GM21381 (cell line): ENCODE data around the gene SYT7.

Source experiments
- ATAC-seq: cut with Tn5 transposase; IDR thresholded peaks from one replicate; pipeline ENCODE4 v1.9.1; 2021; ENCODE audit warnings: mild to moderate bottlenecking, moderate library complexity; ENCODE audit not compliant: unreplicated experiment

The SYT7 gene

DNA sequence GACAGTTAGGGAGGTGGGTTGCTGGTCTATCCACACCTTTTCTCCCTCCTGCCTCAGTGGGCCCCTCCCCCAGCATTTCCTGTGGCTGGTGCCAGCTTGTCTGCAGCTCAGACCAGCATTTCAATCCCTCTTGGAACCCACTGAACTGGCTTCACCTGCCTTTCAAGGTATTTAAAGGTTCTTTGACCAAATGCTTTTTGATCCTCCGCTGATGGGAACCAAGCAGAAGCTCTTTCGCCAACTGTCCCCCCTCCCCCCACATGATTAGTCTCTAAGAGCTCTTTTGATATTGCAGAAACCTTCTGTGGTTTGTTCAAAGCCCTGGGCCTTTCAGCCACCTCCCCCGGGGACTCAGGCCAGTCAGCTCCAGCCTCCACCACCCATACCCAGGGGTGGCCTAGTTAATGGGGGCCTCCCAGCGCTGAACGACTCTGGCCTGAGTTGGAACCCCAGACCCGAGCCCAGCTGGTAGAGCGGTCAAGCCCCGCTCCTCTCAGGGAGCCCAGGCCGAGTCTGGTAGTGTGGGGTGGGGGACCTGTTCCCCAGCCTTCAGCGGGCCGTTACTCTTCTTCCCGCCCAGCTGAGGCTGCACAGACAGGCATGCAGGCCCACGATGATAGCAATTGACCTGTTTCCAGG is 6.0 kb upstream of the SYT7 start:
- ATAC-seq = no peak

DNA sequence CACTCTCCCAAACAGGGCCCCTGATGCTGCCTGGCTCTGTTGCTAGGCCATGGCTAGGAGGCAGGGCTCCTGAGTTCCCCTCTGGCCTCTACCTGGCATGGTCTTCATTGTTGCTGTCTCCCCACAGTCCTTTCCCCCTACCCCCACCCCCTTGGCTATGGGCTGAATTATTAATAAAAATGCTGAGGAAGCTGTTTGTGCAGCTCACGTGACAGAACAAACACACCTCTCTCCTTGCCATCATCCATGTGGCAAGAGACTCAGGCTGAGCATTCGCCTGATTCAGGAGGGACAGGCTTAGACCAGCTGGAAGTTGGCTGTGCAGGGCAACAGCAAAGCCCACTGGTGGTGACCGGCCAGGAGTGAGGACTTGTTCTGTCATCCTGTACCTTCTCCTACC is 4.2 kb upstream of the SYT7 start:
- ATAC-seq = no peak

DNA sequence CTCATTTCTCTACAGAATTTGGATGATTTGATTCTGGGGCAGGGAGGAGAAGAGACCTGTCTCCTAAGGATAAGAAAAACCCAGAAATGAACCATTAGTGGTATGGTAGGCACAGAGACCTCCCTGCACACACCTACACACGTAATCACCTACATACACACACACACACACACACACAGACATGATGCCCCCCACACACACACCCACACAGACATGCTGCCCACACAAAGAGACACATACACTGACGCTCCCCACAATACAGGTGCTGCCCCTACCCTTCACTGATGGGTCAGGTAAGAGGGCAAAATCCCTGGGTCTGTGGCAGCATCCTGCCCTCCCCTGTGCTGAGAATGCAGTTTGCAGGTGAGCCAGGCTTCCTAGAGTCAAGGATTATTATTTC is 1.1 kb upstream of the SYT7 start:
- ATAC-seq = no peak

DNA sequence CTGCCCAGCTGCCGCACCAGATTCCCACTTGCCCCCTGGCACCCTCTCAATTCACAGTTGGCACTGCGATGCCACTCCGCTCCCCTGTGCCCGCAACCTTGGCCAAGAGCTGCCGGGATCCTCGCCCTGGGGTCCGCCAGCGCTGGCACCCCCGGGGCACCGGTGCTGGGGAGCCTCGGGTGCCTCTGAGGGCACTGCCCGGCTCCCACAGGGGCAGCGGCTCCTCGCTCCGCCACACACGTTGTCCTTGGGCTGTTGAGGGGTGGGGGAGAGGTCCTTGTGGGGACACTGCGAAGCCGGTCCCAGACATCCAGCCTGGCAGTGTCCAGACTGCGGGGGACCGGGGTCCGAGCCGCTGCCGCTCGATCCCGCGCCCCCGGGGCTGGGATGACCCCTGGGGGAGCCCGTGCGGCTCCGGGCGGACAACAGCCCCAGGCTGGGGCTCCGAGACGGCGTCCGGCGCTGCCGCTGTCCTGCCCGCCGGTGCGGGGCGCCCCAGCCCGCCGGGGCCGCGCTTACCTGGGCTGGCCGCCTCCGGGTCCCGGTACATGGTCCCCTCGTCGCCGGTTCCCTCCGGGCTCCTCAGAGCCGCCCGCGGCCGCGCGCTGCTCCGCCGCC is 496 bp downstream of the SYT7 start:
- peak; percentile 5 for ATAC-seq

DNA sequence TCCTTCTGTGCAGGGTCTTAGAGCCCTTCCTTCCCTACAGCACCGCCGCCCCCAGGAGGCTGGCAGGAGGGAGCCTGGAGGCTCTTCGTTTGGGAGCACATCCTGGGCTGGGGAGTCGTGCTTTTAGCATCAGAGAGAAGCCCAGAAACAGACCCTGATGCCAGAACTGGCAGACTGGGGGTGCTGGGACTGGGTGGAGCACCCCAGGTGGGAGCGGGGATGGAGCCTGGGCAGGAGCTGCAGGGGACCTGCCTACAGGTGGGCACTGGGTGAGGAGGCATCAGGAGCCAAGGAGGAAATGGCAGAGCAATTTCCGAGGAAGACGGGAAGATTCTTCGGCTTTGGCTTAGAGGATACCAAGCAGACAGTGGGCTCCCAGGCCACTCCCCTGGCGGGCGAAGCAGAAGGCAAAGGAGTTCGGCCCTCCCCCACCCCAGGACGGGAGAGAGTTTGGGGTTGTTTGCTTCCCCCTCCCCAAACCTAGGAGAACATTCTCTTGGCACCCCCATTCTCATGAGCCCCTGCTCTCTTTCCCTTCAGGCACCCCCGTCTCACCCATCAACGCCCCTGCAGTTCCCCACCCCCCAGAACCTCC is 1.1 kb downstream of the SYT7 start:
- ATAC-seq = no peak

DNA sequence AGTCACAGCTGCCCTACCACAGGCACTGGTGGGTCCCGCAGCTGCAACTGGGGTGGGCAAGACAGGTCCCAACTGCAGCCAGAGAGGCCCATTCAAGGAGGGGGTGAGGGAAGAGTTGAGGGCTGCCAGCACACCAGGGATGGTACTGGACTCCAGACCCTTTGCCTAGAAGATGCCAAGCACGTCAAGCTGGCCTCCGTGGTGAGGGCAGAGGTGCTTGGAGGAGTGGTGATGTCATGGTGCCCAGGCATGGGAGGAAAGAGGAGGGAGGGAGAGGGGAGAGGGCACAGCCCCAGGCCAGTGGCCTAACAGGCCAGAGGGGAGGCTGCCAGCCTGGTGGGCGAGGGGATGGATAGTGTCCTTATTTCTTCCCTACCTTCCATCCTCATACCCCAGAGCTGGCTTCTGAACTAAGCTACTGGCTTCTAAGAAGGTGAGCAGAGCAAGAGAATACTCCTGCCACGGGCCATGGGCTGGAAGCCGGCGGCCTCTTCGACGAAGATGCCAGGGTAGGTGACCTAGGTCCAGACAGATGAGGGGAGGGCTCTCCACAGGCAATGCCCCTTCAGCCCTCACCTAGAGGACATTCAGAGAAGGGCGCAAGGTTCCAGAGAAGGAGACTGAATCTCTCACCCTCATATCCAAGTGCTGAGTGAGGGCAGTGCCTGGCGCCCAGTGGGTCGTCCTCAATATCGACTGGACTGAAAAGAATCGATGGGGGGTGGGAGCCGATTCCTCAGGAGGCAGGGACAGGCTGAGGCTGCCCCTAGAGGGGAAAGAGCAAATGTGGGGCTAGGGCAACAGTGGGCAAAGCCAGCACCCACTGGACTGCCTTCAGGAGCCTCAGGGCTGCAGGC is 1.8 kb downstream of the SYT7 start:
- ATAC-seq = no peak

DNA sequence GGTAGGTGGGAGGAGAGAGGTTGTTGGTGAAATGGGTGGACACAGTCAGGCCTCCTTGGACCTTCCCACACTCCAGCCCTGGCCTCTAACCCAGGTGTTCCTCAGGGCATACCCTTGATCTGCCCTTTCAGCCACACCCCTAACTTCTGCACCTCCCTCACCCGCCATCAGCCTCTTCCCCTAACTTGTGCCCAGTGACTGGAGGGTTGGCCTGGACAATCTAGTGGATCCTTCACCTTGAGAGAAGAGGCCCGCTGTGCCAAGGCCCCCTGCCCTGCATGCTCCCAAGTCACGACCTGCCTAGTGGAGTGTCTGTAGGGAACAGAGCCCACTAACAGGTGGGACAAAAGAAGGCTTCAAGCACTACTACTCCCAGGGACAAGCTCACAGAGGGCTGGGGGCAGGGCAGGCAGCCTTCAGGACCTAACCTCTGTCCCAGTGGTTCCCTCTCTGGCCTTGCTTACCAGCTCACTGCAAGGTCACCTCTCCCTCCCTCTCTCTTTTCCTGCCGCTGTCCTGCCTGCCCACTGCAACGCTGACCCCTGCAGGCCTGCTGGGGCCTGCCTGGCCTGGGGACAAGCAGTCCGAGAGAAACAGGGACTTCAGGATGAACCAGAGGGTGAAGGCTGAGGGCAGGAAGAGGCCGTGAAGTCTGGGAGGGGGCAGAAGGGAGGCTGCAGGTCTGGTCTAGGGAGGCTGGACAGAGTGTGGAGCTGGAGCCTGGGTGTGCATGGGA is 3.3 kb downstream of the SYT7 start:
- no peak for ATAC-seq

DNA sequence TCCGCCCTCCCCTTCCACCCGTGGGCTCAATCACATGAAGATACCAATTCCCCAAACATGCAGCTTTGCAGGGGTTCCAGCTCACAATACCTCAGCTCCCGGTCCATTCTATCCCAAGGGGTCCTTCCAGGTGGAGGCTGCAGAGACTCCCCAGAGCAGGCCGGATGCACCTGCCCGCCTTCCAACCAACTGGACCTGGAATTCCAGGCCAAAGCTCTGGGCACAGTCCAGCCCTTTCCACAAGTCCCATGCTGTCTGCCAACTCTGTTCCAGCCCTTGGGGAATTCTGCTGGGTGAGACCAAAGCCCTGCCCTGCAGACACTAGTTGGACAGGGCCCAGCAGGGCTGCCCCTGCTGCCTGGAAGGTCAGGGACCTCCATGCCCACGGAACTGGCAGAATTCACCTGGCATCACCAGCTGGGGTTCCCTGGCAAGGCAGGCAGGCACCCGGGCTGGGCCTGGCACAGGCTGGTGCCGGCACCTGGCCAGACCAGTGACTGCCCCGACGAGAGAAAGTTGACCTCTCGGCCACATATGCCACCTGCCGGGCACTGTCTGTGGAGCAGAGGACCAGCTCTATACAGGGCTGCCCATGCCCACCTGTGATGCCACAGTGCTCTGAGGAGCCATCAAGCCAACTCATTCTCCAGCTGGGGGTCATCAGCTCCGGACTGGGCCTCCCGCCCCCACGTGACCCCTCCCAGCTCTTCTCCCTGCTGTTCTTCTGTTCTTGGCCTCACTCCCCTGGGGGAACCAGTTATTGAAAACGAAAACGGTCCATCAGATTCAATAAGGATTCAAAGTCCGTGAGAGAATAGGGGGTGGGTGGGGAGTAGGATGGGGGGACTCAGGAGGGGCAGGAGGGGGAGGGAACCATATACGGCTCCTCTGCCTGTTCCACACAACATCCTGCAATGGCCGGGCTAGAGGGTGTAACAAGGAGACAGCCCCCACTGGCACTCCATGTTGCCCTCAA is 4.7 kb downstream of the SYT7 start:
- no peak for ATAC-seq

DNA sequence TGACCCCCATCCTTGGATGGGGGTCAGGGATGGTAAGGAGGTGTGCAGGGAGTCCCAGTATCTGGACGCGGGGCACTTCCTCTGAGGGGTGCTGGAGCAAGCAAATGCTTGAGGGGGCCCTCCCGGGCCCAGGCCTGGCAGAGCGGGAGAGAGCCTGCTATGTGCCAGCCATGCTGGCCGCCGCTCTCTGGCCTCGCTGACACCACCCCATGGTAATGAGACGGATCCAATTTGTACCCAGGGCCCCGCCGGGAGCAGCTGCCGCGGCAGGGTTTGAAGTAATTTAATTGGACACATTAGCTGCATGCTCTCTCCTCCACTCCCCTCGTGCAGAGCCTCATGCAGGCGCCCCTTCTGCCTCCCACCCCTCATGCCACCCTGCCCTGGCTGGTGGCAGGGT is 6.3 kb downstream of the SYT7 start:
- no peak for ATAC-seq

DNA sequence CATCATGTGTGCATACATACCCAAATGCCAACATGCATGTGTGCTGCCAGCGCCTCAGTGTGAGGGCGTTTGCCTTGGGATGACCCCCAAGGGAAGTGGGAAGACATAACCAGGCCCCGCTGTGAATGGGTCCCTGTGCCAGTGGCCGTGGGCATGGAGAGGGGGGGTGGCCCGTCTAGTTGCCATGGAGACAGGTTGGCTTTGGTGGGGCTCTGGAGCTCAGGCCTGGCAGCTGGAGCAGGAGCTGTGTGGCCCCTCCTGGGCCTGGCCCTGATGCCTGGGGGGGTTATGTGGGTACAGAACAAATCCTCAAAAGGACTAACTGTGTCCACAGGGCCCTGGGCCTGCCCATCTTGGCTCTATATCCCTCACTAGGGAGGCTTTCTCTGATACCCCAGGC is 8.0 kb downstream of the SYT7 start:
- no peak for ATAC-seq

DNA sequence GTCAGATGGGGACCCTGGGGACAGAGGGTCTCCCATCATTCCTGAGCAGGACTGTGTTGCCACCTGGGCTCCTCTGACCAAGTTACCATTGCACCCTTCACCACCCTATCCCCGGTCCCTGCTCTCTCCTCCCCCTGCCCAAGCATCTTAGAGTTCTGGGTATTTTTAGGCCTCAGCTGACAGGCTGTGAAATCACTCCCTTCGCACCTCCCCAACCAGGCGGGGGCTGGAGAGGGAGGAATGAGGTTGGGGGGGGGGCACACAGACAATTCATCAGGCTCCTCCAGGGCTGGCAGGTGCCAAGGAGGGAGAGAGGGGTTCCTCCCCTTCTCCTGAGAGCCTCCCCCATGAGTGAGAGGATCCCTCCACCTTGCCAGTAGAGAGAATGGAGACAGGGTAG is 9.0 kb downstream of the SYT7 start:
- no peak for ATAC-seq

DNA sequence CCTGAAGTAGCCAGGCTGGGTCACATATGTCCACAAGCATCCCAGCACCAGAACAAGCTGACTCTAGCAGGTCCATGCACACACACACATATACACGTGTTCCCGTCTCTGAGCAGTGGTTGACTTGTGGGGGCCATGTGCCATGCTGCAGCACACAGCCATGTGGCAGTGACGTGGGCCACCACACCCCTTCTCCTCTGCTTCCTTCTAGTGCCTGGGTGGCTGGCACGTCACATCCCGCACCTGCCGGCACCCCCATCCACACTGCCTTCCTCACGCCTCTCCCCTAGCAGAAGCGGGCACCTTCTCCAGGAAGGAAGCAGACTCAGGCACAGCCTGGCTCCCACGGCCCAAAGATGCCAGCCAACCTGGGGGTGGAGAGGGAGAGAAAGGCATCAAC is 9.5 kb downstream of the SYT7 start:
- ATAC-seq = no peak

DNA sequence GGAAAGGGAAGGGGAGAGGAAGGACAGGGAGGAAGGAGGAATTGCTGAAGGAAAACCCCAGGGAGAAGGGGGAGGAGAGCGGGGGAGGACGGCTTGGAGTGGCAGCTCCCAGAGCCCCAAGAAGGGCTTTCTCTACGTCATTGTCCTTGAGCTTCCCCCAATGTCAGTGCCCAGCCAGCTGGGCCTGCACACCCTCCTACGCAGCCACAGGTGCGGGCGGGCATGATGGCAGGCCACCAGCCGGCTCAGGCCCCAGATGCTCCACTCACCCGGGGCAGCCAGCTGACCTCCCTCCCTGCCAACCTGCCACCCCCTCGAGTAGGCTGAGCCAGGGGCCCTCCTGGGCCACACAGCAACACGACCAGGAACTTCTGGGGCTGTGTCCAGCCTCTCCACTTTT is 11.2 kb downstream of the SYT7 start:
- no peak for ATAC-seq

DNA sequence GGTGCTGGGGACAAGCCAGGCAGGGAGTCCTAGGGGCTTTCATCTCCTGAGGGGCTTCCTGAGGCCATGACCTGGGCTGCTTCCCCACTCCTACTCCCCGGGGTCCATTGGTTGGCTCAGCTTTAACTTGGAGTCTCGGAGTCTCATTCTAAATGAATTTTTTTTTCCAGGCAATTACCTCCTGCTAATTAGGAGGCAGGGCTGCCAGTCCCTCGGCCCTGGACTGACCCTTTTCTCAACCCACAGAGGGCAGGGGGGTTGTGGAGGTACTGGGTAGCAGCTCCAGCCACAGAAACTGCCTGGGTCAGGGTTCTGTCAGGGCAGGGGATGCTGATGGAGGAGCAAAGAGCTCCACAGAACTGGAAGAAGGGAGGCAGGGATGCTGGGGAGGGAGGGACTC is 11.9 kb downstream of the SYT7 start:
- ATAC-seq = no peak

DNA sequence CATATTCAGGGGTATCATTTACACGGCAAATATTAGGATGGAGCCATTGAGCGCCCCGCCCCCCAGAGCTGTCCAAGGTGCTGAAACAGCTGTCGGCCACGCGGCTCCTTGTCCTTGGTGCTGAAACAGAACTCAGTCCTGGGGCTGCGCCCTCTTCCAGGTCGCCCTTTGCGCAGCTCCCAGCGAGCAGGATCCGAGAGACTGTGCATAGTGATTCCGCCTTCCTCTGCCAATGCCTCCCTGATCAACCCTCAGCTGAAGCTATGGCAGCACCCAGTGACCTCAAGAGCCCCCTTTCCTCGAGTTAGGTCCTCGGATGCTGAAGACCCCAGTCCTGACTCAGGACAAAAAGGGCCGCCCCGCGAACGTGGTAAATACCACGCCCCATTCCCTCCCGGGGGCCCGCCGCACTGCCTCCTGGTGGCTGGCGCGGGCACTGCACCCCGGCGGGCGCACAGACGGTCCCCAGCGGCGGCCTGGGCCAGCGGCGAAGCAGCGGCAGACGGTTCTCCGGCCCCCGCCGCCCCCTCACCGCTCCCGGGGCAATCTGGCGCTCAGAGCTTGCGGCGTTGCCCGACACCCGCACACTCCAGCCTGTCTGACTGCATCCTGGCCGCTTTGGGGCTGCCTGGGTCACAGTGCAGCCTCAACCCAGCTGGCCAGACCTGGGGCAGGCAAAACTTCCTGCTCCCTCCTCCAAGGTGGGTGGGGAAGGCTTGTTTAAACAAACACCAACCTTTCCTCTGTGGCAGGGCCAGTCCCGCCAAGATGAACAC is 13.4 kb downstream of the SYT7 start:
- ATAC-seq = no peak

DNA sequence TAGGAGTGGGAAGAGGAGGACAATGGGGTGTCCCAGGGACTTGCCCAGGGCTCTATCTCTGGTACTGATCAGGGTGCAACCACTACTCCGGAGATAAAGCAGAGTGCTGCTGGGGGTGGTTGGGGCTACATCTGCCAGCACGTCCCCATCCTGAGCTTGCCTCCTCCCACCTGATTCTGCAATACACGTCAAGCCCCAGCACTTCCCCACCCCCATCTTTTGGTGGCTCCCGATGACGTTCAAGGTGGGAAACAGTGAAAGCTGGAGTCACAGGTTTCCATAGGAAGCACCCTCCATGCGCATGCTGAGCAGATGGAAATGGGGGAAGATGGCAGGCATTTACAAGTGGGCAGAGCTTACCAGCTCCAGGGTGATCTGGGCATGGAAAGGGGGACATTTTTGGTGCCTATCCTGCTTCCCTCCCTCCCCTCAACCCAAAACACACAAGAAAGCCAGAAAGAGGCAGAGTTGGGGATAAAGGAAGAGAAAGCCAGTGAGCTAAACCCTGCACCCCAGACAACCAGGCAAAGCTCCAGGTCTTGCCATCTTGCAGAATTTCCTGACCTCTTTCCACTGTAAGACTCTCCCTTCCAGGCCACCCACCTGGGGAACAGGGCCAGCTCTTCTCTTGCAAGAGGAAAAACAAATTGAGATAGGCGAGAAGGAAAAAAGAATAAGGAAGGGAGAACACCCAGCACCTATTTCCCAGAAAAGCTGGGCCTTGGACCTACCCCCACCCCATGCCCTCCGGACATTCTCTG is 15.8 kb downstream of the SYT7 start:
- no peak for ATAC-seq

DNA sequence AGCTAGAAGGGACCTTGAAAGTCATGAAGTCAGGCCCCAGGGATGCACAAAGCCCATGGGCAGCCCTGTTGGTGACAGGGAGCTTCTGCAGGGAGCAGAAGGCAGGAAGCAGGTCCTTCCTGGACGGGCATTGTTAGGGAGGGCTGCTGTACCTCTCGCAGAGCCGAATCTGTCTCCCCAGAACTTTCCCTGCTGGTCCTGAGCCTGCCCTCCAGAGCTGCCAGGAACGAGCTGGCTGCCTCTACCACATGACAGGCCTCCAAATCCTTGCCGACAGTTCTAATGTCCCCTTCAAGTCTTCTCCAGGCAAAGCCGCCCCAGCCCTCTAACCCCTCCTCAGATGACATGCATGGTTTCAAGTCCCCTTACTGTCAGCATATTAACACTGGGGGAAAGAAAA is 20.1 kb downstream of the SYT7 start:
- ATAC-seq = no peak

DNA sequence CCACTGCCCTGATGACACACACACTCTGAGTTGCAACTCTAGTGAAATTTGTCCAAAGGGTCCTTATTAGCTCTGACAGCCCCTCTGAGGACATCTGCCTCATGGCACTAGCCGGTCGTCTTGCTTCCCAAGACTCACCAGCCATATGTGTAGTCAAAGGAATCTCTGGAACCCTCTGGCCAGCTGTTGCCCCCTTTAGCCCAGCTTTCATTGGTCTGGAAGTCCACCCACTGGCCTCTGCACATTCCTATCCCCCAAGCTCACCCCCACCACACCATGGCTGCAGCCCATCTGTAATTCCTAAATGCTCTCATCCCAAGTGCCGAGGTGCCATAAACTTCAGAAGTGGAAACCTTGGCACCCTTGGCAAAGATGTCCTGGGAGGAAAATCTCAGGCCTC is 24.3 kb downstream of the SYT7 start:
- no peak for ATAC-seq

DNA sequence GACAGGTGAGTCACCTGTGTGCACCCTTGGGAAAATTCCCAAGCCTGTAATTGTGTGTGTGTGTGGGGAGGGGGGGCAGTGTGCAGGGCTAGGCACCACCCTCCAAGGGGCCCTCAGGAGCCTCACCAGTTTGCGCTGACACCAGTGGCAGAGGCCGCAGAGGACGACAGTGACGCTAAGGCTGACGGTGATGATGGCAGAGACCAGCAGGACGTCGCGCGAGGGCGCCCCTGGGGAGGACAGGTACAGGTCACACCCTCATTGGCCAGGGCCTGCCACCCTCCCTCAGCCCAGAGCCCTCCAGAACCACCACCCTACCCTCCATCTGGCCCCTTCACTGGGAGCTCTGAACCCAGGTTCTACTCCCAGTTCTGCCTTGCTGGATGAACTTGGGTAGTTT is 24.9 kb downstream of the SYT7 start:
- no peak for ATAC-seq
